GM21576 (cell line): ENCODE data around the gene CEP170.
"Not testable (repeated sequence)": the region's sequence is repeated elsewhere in the genome, so short reads cannot be mapped to it uniquely, and the experiment has no call there.

Experiments used
- ATAC-seq: cut with Tn5 transposase; IDR thresholded peaks from one replicate; pipeline ENCODE4 v1.9.1; 2021; ENCODE audit warnings: mild to moderate bottlenecking, moderate library complexity; ENCODE audit not compliant: unreplicated experiment

Gene CEP170

DNA sequence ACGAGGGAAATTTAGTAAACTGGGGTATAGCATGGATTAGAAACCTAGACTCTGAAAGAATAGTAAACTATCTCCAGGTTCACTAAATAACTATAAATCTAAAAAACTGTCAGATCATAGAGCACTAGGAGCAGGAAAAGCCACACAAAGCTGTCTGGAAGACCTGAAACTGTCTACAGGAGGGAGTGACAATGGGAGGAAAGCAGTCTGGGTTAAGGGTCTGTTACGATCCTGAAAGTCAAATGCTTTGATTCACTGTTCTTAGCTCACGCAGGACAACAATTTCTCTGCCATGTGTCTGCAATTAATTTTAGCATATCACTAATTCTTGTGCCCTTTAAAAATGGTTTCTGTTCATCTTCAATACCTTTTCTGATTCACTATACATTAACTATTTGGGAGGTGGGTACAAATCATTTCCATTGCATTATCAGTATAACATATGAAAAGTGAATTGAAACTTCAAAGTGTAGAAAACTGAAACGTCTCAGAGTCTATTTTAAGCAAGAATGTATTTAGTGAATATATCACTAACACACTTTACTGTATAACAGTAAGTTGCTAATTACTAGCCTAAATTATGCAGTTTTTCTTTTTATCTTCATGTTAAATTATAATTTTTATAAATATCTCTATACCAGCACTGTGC is 18.4 kb downstream of the CEP170 start:
- ATAC-seq, result peak; percentile 88

DNA sequence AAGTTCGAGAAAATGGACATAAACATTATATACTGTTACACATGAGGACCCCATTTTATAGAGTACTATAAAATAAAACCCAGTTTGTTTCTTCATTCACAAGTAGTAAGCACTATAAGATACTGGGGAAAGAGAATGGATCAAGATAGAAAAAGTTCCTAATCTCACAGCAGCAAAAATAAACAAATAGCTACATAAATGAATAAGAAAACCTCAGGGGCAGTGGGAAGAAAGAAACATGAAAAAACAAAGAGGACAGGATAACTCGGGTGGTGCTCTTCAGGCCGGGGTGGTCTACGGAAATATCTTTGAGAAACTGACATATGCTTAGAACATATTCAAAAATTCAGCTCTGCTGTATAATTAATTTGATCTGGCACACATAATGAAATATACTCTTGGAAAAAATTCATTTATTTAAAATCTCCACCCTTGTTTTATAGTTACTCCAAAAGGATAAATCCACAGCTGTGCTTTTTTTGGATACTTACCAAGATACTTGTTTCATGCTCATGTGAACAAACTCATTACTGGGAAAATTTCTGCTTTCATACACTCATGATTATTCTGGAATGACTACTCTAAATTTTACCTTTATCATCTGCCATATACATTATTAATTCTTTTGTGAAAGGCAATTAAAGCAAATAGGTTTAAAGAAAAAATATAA is 20.0 kb downstream of the CEP170 start:
- no peak for ATAC-seq

DNA sequence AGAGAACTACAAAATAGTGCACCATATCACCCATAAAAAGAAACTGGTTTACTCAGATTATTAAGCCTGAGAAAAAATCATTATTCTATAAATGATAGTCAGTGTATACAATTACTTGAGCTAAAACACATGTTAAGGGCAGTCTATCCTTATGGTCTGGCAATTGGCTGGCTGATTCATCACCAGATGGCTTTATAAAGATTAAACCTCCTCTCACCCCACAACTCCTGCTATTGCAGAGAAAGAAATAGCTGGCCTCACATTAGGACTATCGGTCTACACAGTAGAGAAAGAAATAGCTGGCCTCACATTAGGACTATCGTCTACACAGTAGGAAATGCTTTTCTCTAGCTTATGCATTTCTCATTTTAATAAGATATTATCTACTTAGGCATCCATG is 21.2 kb downstream of the CEP170 start:
- no peak for ATAC-seq

DNA sequence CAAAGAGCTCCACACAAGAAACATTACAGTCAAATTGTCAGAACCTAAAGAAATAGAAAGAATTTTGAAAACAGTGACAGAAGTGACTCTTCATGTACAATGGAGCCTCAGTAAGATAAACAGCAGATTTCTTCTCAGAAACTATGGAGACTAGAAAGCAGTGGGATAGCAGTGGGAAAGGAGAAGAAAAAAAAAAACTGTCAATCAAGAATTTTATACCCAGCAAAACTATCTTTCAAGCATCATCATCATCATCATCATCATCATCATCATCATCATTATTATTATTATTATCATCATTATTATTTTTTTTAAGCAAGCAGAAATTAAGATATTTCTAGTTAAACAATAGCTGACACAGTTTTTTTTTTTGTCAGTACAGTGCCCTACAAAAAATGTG is 24.2 kb downstream of the CEP170 start:
- no peak for ATAC-seq

DNA sequence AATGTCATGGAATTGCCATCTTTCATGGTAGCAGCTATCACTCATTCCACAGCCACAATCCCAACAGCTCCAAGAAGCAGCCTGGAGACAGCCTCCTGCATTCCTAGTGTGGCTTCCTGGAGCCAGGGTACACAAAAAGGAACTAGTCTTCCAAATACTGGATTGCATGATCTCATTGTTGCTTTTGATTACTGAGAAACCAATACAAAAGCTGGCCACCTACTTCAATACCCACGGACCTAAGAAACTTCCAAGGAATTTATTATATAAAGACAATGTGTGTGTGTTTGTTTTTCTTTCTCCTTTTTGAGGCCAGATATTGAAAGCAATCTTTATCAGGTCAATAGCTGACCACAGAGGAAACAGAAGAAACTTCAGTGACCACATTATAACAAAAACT is 25.6 kb downstream of the CEP170 start:
- no peak for ATAC-seq

DNA sequence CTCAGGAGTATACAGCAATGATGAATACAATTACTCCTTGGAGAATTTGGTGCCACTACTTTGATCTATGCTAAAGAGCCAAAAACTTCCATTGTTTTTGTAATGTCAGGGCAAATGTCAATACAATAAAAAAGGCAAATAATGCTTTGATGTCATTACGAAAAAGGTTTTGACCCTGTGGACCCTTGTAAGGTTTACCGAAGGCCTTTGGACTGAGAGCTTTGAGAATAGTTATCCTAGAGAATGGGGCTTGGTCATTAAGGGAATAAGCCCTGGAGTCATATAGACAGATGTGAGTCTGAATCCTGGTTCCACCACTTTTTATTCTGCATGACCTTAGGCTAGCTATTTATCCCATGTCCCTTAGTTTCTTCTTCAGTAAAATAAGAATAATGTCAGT is 27.5 kb downstream of the CEP170 start:
- no peak for ATAC-seq

DNA sequence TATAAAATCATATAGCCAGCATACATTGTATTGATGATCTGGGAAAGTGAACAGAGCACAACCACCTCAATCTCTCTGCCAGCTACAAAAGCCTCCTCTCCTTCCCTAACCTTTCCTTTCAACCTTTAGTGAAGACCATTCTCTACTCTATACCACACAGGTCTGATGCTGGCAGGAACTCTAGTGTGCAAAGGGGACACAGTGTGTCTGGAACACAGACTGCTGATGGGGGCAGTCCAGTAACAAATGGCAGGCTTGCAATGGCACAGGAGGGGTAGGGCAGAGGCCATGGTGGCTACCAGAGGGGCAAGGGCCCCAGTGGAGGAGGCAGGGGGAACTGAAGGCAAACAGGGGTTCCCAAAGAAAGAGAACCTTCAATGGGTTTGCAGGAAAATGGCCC is 37.0 kb downstream of the CEP170 start:
- no peak for ATAC-seq

DNA sequence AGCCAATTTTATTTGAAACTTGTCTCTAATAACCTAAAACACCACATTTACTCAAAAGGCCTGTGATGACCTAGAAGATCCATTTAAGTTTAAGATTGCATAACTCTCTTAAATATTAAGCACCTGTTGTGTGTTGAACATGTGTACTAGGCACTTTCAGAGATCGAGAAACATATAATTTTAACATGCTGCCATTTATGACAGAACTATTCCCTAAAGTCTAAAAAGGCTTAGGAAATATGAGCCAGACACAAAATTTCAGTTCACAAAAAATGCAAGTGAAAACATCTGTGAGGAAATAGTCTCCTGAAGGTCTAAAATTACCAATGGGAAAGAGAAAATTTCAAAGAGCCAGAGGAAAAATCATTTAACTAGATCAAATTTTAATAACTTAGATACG is 37.7 kb downstream of the CEP170 start:
- no peak for ATAC-seq

DNA sequence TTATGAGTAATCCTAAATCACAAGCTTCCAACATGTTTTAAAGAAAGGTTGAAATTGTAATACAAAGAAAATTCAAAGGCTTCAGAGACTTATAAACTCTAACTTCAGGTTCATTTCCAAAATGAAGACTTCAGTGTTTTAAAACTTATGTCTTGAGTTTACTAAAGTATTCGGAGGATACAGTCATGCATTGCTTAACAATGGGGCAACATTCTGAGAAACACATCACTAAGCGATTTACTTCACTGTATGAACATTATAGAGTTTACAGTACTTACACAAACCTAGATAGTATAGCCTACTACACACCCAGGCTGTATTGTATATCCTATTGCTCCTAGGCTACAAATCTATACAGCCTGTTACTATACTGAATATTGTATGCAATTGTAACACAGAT is 38.3 kb downstream of the CEP170 start:
- no peak for ATAC-seq

DNA sequence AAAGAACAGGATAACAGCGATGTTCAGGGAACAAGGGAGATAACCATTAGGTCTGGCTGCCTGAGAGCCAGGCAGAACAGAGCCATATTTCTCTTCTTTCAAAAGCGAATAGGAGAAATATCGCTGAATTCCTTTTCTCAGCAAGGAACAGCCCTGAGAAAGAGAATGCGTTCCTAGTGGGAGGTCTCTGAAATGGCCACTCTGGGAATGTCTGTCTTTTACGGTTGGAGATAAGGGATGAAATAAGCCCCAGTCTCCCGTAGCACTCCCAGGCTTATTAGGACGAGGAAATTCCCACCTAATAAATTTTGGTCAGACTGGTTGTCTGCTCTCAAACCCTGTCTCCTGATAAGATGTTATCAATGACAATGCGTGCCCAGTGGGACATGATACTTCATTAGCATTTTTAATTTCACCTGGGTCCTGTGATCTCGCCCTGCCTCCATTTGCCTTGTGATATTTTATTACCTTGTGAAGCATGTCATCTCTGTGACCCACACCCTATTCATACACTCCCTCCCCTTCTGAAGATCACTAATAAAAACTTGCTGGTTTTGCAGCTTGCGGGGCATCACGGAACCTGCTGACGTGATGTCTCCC is 39.7 kb downstream of the CEP170 start:
- ATAC-seq, result not testable (repeated sequence)

DNA sequence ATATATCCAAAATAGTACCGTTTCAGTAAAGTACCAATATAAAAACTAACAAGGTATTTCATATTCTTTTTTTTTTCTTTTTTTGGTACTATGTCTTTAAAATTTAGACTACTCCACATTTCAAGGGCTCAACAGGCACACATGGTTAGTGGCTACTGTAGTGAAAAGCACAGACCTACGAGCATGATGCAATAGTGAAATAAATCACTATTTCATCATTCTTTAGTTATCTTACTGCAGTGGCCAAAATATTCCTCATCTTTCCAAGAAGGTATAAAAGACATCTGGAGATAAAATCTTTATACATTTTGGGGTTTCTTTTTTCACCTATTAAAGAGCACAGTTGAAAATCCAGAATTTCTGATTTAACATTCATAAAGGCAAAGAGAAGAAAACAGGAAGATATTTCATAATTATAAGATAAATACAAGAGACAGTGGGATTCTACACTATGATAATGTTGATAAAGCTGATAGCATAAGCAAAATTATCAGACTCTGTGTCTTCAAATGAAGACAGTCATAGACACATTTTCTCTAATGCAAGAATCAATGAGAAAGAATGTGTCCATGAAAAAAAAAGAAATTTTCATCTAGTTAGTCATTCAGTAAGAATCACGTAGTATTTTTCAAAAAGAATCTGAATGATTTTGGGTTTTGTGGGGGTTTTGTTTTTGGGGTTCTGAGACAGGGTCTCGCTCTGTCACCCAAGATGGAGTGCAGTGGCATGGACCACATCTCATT is 41.9 kb downstream of the CEP170 start:
- no peak for ATAC-seq

DNA sequence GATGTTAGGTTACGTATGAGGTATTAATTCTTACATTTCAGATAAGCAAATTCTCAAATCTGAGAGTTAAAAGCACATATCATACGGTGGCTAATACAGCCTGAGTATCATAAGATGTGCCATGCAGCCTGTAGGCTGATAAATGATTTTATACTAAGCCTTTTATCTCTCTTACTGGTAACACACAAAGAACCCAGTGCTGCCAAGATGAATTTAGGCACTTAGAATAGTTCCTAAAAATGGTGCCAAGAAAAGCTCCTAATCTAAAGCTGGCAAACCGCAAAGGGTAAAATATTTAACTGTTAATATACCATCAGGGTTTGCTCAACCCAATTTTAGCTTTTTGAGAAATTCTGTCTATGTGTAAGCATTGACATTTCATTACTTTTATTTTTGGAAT is 43.1 kb downstream of the CEP170 start:
- ATAC-seq, result not testable (repeated sequence)

DNA sequence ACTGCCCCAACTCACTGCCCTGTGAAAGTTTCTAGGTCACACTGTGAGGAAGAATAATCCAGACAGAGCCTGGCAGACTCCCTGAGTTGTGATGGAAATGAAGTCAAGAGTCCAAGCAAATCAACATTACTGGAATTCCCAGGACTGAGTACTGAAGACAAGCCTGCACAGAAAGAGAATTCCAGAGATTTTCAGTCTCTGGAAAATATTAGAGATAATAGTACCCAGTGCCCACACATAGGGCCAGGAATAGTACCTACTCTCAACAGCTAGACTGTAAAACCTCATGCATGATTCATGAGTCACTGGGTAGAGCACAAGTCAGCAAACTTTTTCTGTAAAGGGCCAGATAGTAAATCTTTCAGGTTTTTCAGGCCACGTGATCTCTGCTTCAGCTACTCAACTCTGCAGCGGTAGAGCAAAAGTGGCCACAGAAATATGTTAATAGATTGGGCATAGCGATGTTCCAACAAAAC is 50.0 kb downstream of the CEP170 start:
- not testable (repeated sequence) for ATAC-seq

DNA sequence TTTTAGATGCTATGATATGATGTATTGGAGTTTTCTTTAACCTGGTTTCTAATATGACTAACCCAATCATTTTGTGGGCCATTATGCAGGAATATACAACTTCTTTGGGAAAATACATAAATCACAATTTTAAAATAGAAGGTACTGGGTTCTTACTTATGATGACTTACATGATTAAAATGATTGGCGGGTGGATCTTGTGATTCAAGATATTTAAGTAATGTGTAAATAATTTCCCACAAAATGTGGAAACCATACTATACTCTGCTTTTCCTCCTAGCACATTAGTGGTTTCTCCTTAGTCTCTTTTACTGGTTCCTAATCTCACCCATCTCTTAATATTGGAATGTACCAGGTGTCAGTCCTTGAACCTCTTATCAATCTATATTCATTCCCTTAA is 50.7 kb downstream of the CEP170 start:
- ATAC-seq, result not testable (repeated sequence)

DNA sequence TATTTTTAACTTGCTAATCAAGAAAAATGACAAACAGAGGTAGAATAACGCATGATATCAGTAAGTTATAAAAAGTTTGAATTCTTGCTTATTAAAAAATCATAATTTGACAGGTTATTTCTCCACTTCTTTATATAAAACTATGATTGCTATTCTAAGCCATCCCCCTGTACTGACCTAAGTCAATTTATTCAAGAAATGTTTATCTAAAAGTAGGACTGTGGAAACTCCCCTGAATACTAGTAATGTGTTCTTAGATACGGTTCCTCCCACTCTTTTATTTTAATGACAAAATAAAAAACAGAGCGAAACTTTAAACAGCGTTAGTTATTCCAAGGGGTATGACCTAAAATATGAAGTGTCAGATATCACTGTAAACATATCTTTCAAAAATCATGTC is 51.9 kb downstream of the CEP170 start:
- not testable (repeated sequence) for ATAC-seq

DNA sequence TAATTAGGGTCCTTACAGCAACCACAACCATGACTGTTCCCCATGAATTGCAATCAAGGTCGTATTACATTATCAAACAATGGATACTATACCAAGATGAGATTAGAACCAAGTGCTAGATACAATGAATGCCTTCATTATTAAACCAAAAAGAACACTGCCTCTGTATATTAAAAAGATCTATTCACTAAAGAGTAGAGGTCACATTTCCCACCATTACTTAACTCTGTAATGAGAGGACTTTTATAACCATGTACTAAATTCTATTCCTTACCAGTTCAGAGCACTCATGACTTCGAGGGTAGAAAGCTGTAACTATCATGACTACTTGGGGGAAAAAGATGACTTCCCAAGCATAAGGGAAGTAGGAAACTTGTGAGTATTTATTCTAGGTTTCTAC is 53.8 kb downstream of the CEP170 start:
- not testable (repeated sequence) for ATAC-seq

DNA sequence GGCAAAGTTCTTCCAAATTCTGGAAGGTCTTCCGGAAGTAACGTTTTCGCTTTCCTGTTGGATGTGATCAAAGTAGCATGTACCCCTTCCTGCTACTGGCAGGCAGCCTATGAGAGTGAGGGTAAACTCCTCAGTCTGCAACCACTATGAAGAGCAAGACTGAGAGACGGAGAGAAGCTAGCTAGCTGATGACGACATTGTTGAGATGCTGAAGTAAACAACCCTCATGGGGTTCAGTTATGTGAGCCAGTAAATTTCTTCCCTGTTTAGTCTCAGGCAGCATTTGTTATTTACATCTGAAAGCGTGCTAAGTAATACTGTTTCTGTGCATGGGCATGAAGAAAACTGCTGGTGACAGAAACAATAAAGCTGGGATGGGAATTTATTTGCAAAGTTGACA is 57.6 kb downstream of the CEP170 start:
- not testable (repeated sequence) for ATAC-seq

DNA sequence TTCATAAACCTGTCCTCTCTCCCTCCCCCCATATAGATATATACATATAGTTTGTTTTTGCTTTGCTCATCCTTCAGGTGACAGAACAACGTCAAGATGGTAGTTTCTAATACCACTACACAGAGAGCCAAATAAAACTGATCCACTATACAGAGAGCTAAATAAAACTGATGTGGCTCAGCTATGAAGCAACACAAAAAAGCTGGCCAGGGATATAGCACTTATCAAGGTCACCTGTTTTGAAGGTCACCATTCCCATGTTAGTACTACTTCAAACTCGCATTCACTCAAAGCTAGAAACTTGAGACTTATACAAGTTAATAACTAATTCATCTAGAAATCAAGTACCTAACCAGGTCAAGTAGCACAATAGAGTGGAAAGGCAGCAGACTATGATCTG is 61.8 kb downstream of the CEP170 start:
- ATAC-seq, result not testable (repeated sequence)

DNA sequence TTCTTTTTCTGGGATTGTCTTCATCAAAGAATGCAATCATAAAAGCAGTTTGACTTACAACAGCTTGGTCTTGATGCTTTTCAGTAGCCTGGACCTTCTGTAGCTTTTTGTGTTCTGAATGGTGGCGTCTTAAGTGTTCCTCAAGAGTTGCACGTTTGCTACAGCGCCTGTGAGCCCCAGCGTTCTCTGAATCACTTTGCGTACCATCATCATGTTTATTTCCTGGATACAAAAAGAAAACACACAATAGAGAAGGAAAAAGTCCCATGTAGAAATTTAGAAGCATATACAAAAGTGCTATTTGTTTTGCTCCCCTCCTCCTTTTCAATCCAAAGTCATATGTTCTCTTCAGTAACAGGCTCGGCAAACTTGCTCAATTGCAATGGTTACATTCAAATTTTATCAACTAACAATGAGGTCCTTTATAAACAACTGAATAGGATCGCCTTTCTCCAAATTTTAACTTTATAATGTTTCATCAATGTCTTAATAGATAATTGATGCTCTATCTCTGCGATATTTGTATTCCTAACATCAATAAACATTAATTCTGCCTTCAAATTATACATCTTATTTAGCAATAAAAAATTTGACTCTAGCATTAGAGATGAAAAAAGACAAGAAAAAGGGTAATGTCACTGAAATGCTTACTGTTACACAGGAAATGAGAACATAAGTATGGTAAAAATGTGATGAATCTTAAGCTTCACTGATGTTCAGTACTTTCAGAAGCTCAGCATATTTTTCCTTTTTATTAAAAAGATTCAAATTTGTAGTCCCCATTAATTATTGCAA is 68.7 kb downstream of the CEP170 start:
- ATAC-seq, result not testable (repeated sequence)

DNA sequence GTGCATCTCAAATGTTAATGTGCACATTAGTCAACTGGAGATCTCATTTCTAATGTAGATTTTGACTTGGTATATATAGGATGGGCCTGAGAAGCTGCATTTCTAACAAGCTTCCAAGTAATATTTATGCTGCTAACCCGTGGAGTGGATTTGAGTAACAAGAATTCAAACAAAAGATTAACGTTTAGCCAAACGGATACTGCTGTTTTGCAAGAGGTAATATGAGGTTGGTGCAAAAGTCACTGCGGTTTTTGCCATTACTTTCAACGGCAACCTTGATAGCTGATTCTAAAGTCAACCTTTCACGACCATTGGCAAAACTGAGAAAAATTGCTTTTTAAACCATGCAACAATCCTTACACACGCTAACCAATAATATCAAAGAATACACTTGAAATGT is 70.3 kb downstream of the CEP170 start:
- not testable (repeated sequence) for ATAC-seq

DNA sequence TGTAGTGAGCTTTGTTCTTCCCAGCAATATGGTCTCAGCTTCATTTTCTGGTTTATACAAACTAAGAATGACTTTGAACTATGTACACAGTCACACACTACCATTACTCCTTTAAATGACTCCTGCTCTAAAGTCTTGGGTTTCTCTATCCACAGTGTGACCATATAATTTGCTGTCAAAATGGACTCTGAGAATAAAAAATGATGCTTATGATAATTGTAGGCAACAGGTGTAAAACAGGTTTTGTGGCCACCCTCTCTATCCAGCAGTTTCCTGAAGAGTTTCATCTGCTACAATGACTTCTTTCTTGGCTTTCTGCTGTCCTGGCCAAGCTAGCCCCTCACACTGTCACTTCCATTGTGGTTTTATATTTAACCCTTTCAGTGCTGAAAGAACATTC is 71.4 kb downstream of the CEP170 start:
- not testable (repeated sequence) for ATAC-seq
